HepG2 (cell line): ENCODE results near the gene KIFC1. TPM values are rescaled to one million over a fixed set of nuclear protein-coding genes. Genes with fewer than 3 reads are reported as not detected.

ENCODE experiments used
- AHDC1 ChIP-seq: sonication (generic); formaldehyde crosslinking; IDR thresholded peaks from 2 replicates; pipeline ENCODE4 v1.5.1; 2020; ENCODE audit warnings: mild to moderate bottlenecking, missing genetic modification reagents, borderline replicate concordance
- CC2D1A ChIP-seq: sonication (generic); formaldehyde crosslinking; IDR thresholded peaks from 2 replicates; pipeline ENCODE4 v1.8.1; 2023; ENCODE audit warnings: mild to moderate bottlenecking, missing genetic modification reagents
- CREM ChIP-seq, 2 experiments: sonication (generic) in 1 of 2; formaldehyde crosslinking in 1 of 2; IDR thresholded peaks; 2 replicates each; pipeline versions ENCODE4 v1.4.0 to v1.6.1; 2016 to 2020; ENCODE audit warnings: antibody characterized with exemption in 1 of 2, mild to moderate bottlenecking in 1 of 2, missing genetic modification reagents in 1 of 2
- DMAP1 ChIP-seq: IDR thresholded peaks from 2 replicates; pipeline ENCODE4 v1.6.1; 2016
- MAZ ChIP-seq, 2 experiments: sonication (generic) in 1 of 2; formaldehyde crosslinking in 1 of 2; IDR thresholded peaks; 2 replicates each; pipeline versions ENCODE4 v1.5.0 to v1.6.1; 2012 to 2020; ENCODE audit warnings: low read depth in 2 of 2, mild to moderate bottlenecking in 2 of 2, borderline replicate concordance in 1 of 2, improper control_type of control experiment in 1 of 2, low read length in 1 of 2, missing genetic modification reagents in 1 of 2, moderate library complexity in 1 of 2
- MXD3 ChIP-seq: IDR thresholded peaks from 2 replicates; pipeline ENCODE4 v1.6.1; 2016; ENCODE audit warnings: mild to moderate bottlenecking, missing biosample characterization, missing genetic modification reagents
- RBM39 ChIP-seq: fragments of 200-400 bp; formaldehyde crosslinking; IDR thresholded peaks from one replicate; pipeline ENCODE4 v1.6.1; 2018; ENCODE audit warnings: antibody characterized with exemption, mild to moderate bottlenecking, low read depth, low read length; ENCODE audit not compliant: poor library complexity, severe bottlenecking
- SAP130 ChIP-seq: IDR thresholded peaks from 2 replicates; pipeline ENCODE4 v1.6.1; 2016; ENCODE audit warnings: low read depth
- SMAD9 ChIP-seq: sonication (generic); formaldehyde crosslinking; IDR thresholded peaks from 2 replicates; pipeline ENCODE4 v1.5.1; 2020; ENCODE audit warnings: mild to moderate bottlenecking, missing genetic modification reagents
- SRSF1 ChIP-seq: fragments of 200-400 bp; formaldehyde crosslinking; optimal IDR thresholded peaks from 2 replicates; pipeline ENCODE3; 2017; ENCODE audit warnings: mild to moderate bottlenecking, low read depth, low read length, moderate library complexity
- ZBTB21 ChIP-seq: sonication (generic); formaldehyde crosslinking; IDR thresholded peaks from 2 replicates; pipeline ENCODE4 v1.4.0; 2020; ENCODE audit warnings: missing genetic modification reagents
- ZNF335 ChIP-seq: sonication (generic); formaldehyde crosslinking; IDR thresholded peaks from 2 replicates; pipeline ENCODE4 v1.4.0; 2020; ENCODE audit warnings: missing genetic modification reagents
- ZNF687 ChIP-seq: sonication (generic); formaldehyde crosslinking; IDR thresholded peaks from 2 replicates; pipeline ENCODE4 v1.5.1; 2020; ENCODE audit warnings: mild to moderate bottlenecking, missing genetic modification reagents, moderate library complexity
- ZNF777 ChIP-seq: sonication (generic); formaldehyde crosslinking; IDR thresholded peaks from 2 replicates; pipeline ENCODE4 v1.4.0; 2020; ENCODE audit warnings: missing genetic modification reagents
- ZZZ3 ChIP-seq: sonication (generic); formaldehyde crosslinking; IDR thresholded peaks from 2 replicates; pipeline ENCODE4 v1.4.0; 2020; ENCODE audit warnings: missing genetic modification reagents, mild to moderate bottlenecking, borderline replicate concordance
- polyA plus RNA-seq, 8 experiments: library from polyadenylated mRNA; depleted of rRNA in 3 of 8; stranded (reverse) in 7 of 8; unstranded in 1 of 8; fragments of >200 nt; fragmentation: Illumina TruSeq in 4 of 8; extraction: Trizol in 4 of 8; gene quantifications; 2 replicates each; pipeline versions ENCODE4 v1.2.1 to v1.2.3, GENCODE V29; 2011 to 2016; ENCODE audit warnings: low read depth in 4 of 8, missing spikeins in 1 of 8, mixed read lengths in 1 of 8; ENCODE audit not compliant: insufficient read depth in 1 of 8
- total RNA-seq, 5 experiments: library from RNA; depleted of rRNA; stranded (reverse); fragments of >200 nt; fragmentation: Illumina TruSeq; extraction: Trizol; gene quantifications; 2 replicates each; pipeline ENCODE4 v1.2.3, GENCODE V29; 2016; ENCODE audit warnings: low read depth in 1 of 5
- TF ChIP-seq, protein P1 (sequence below): sonication (generic); formaldehyde crosslinking; conservative IDR thresholded peaks from 2 replicates; pipeline ENCODE4 v1.4.0; 2020; ENCODE audit warnings: missing genetic modification reagents
- TF ChIP-seq, protein P2 (sequence below): sonication (generic); formaldehyde crosslinking; IDR thresholded peaks from 2 replicates; pipeline ENCODE4 v1.8.1; 2023; ENCODE audit warnings: missing genetic modification reagents, mild to moderate bottlenecking, borderline replicate concordance

The KIFC1 gene
- total and polyA plus RNA-seq, 2 of the 13 experiments (the other 11 are each of a cell fraction or from before 2014, with no cell fraction given), result 25.0 to 45.5 TPM

GRCh38 chr6:33391278-33391921 lies at the start of gene KIFC1 (continued):
- TF ChIP-seq AHDC1 (peak; percentile 76), CC2D1A (CRISPR knock-in tag) (peak; percentile 98), ZNF777 (CRISPR knock-in tag) (peak; percentile 87), SRSF1 (peak; percentile 30), ZBTB21 (CRISPR knock-in tag) (peak; percentile 99), MAZ (IDR thresholded peaks at IDR 0.05; ENCODE audit: borderline replicate concordance, low read depth, low read length) (peak; percentile 92; the same call in 1 of the 2 replicates), MAZ (CRISPR knock-in tag; IDR thresholded peaks at IDR 0.05; ENCODE audit: low read depth) (peak; percentile 99), ZZZ3 (CRISPR knock-in tag) (peak; percentile 76), MXD3 (CRISPR knock-in tag) (peak; percentile 76; the same call in 1 of the 2 replicates), SMAD9 (CRISPR knock-in tag) (no peak), DMAP1 (CRISPR knock-in tag) (peak; percentile 94; the same call in 1 of the 2 replicates), ZNF687 (CRISPR knock-in tag) (peak; percentile 100), ZNF335 (CRISPR knock-in tag) (peak; percentile 86; the same call in 1 of the 2 replicates), RBM39 (peak; percentile 86), CREM (IDR thresholded peaks at IDR 0.05) (peak; percentile 98), CREM (CRISPR knock-in tag; IDR thresholded peaks at IDR 0.05) (peak; percentile 63; the same call in 1 of the 2 replicates), SAP130 (CRISPR knock-in tag) (peak; percentile 100)
- TF ChIP-seq, protein P1, sequence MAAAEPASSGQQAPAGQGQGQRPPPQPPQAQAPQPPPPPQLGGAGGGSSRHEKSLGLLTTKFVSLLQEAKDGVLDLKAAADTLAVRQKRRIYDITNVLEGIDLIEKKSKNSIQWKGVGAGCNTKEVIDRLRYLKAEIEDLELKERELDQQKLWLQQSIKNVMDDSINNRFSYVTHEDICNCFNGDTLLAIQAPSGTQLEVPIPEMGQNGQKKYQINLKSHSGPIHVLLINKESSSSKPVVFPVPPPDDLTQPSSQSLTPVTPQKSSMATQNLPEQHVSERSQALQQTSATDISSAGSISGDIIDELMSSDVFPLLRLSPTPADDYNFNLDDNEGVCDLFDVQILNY (CRISPR knock-in tag), result peak; percentile 98
- TF ChIP-seq, protein P2, sequence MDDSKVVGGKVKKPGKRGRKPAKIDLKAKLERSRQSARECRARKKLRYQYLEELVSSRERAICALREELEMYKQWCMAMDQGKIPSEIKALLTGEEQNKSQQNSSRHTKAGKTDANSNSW (CRISPR knock-in tag), result no peak; the same call in 1 of the 2 replicates
